DND-41 (cell line): ENCODE measurements around the gene MCTP1.

Experiments used
- ATAC-seq: fragments of 200-7000 bp; cut with Tn5 transposase; 3 replicates; pipeline ENCODE4 v1.9.1; 2021; ENCODE audit warnings: low read depth; ENCODE audit not compliant: insufficient read depth
- DNase-seq: peaks from one replicate; pipeline ENCODE4 v3.0.0-alpha.2; 2020
- H2AFZ ChIP-seq: 2 replicates; pipeline ENCODE4 v1.6.0; 2012; ENCODE audit warnings: low read depth, low read length
- H3K27ac ChIP-seq: 2 replicates; pipeline ENCODE4 v1.5.1; 2012; ENCODE audit warnings: low read length, inconsistent platforms
- H3K27me3 ChIP-seq: fragments of 200-600 bp; sonication (generic); 2 replicates; pipeline ENCODE4 v1.6.0; 2012; ENCODE audit warnings: low read length, mild to moderate bottlenecking, inconsistent platforms; ENCODE audit not compliant: insufficient read depth, poor library complexity
- H3K36me3 ChIP-seq: 2 replicates; pipeline ENCODE4 v1.5.1; 2012; ENCODE audit warnings: low read length, inconsistent platforms; ENCODE audit not compliant: insufficient read depth
- H3K4me1 ChIP-seq: 2 replicates; pipeline ENCODE4 v1.5.1; 2012; ENCODE audit warnings: mild to moderate bottlenecking, low read length; ENCODE audit not compliant: insufficient read depth
- H3K4me2 ChIP-seq: 2 replicates; pipeline ENCODE4 v1.6.0; 2012; ENCODE audit warnings: mild to moderate bottlenecking, moderate library complexity, low read length, inconsistent platforms; ENCODE audit not compliant: insufficient read depth
- H3K4me3 ChIP-seq, 2 experiments: fragments of 200-600 bp in 1 of 2; shearing (Covaris generic) in 1 of 2; 2 replicates each; pipeline ENCODE4 v1.5.1; 2012 to 2016; ENCODE audit warnings: inconsistent platforms in 2 of 2, low read length in 2 of 2, mild to moderate bottlenecking in 2 of 2, low read depth in 1 of 2, moderate library complexity in 1 of 2
- H3K79me2 ChIP-seq: 2 replicates; pipeline ENCODE4 v1.6.0; 2012; ENCODE audit warnings: low read length, inconsistent platforms; ENCODE audit not compliant: insufficient read depth
- H3K9ac ChIP-seq: 2 replicates; pipeline ENCODE4 v1.6.0; 2012; ENCODE audit warnings: low read depth, mild to moderate bottlenecking, inconsistent platforms, low read length, moderate library complexity
- H3K9me3 ChIP-seq: 2 replicates; pipeline ENCODE4 v1.5.1; 2012; ENCODE audit warnings: low read length, moderate library complexity, mild to moderate bottlenecking, inconsistent platforms; ENCODE audit not compliant: insufficient read depth, severe bottlenecking
- H4K20me1 ChIP-seq: 2 replicates; pipeline ENCODE4 v1.6.0; 2012; ENCODE audit warnings: low read length; ENCODE audit not compliant: insufficient read depth
- EZH2 ChIP-seq: IDR thresholded peaks from 3 replicates; pipeline ENCODE4 v1.6.1; 2012; ENCODE audit warnings: borderline replicate concordance, low read depth, mild to moderate bottlenecking, moderate library complexity, low read length, inconsistent platforms; ENCODE audit not compliant: severe bottlenecking
- TF ChIP-seq, protein P1 (sequence below): IDR thresholded peaks from 2 replicates; pipeline ENCODE4 v1.5.1; 2012; ENCODE audit warnings: borderline replicate concordance, low read length, moderate library complexity, mild to moderate bottlenecking; ENCODE audit not compliant: poor library complexity, severe bottlenecking; ENCODE audit errors: extremely low read depth

The MCTP1 gene

DNA sequence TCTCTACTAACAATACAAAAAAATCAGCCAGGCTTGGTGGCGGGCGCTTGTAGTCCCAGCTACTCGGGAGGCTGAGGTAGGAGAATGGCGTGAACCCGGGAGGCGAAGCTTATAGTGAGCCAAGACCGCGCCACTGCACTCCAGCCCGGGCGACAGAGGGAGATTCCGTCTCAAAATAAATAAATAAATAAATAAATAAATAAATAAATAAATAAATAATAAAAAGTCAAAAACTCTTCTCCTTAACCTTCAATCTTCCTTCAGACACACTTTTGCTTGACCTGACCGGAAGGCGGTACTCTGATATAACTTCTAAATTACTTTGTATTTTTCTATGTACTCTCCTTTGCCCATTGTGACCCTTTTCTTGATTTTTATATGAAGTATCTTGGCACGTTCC lies 364.3 kb downstream of the MCTP1 start:
- H3K9me3 ChIP-seq, result no peaks in the 10 kb centered on the region
- H3K79me2 ChIP-seq, result no peaks in the 10 kb centered on the region
- no peak overlapping the region for H3K4me2 ChIP-seq
- H3K4me3 ChIP-seq, result no peak overlapping the region
- H3K36me3 ChIP-seq, result no peaks in the 10 kb centered on the region
- no peaks in the 10 kb centered on the region for H3K4me1 ChIP-seq
- no peaks in the 10 kb centered on the region for H4K20me1 ChIP-seq
- ATAC-seq (no peak), DNase-seq (no peak)
- H3K27me3 ChIP-seq, result no peaks in the 10 kb centered on the region
- TF ChIP-seq, protein P1, sequence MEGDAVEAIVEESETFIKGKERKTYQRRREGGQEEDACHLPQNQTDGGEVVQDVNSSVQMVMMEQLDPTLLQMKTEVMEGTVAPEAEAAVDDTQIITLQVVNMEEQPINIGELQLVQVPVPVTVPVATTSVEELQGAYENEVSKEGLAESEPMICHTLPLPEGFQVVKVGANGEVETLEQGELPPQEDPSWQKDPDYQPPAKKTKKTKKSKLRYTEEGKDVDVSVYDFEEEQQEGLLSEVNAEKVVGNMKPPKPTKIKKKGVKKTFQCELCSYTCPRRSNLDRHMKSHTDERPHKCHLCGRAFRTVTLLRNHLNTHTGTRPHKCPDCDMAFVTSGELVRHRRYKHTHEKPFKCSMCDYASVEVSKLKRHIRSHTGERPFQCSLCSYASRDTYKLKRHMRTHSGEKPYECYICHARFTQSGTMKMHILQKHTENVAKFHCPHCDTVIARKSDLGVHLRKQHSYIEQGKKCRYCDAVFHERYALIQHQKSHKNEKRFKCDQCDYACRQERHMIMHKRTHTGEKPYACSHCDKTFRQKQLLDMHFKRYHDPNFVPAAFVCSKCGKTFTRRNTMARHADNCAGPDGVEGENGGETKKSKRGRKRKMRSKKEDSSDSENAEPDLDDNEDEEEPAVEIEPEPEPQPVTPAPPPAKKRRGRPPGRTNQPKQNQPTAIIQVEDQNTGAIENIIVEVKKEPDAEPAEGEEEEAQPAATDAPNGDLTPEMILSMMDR, result no peak
- H3K27ac ChIP-seq, result no peak overlapping the region
- no peak overlapping the region for H2AFZ ChIP-seq
- no peak overlapping the region for H3K9ac ChIP-seq

DNA sequence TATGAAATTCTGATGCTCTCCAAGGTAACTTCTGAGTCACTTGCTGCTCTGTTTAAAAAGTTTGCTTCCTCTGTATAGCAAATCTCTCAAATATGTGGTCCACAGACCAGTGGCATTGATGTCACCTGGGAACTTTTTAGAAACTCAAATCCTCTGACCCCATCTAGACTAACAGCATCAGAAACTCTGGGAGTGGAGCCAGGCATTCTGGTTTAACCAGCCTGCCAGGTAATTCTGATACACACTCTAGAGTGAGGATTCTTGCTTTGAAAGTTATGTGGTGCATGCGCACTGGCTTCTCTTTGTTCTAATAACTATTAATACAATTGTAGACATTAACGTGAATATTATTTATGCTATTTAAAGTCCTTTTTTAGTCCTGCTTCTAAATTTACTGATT lies 368.3 kb downstream of the MCTP1 start:
- Histone ChIP-seq H4K20me1 (no peaks in the 10 kb centered on the region), H2AFZ (no peak overlapping the region), H3K9ac (no peak overlapping the region), H3K27me3 (no peaks in the 10 kb centered on the region), H3K9me3 (no peaks in the 10 kb centered on the region), H3K4me1 (no peaks in the 10 kb centered on the region), H3K27ac (no peak overlapping the region), H3K36me3 (no peaks in the 10 kb centered on the region), H3K4me3 (no peak overlapping the region), H3K79me2 (no peaks in the 10 kb centered on the region), H3K4me2 (no peak overlapping the region)
- DNase-seq (no peak), ATAC-seq (no peak)
- TF ChIP-seq, protein P1, result no peak
- no peak for TF ChIP-seq EZH2

DNA sequence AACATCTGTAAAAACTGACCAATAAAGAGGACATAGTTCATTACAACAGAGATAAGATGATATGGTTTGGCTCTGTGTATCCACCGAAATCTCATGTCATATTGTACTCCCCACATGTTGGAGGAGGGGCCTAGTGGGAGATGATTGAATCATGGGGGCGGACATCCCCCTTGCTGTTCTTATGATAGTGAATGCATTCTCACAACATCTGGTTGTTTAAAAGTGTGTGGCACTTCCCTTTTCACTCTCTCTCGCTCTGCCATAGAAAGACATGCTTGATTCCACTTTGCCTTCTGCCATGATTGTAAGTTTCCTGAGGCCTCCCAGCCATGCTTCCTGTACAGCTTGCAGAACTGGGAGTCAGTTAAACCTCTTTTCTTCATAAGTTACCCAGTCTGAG lies 373.6 kb downstream of the MCTP1 start:
- Histone ChIP-seq H3K36me3 (peaks cover 2% of the 10 kb centered on the region; the same call in 1 of the 2 replicates), H3K9me3 (no peaks in the 10 kb centered on the region), H3K4me3 (no peak overlapping the region)

More for the DNA sequence above, 373.6 kb downstream of the MCTP1 start:
- no peak for TF ChIP-seq EZH2
- TF ChIP-seq, protein P1, result no peak
- Histone ChIP-seq H2AFZ (no peak overlapping the region), H4K20me1 (no peaks in the 10 kb centered on the region), H3K9ac (no peak overlapping the region), H3K27me3 (no peaks in the 10 kb centered on the region), H3K4me2 (no peak overlapping the region), H3K79me2 (no peaks in the 10 kb centered on the region), H3K4me1 (no peaks in the 10 kb centered on the region), H3K27ac (no peak overlapping the region)
- DNase-seq, result no peak
- no peak for ATAC-seq
